Keratinocyte (primary cell): ENCODE results near the gene CLK3. TPM values are rescaled to one million over a fixed set of nuclear protein-coding genes. Genes with fewer than 3 reads are reported as not detected.

Experiments used
- DNase-seq: peaks from one replicate; pipeline ENCODE4 v3.0.0-alpha.2; 2011; ENCODE audit warnings: low read depth, missing footprints, low spot score
- FAIRE-seq: peaks from 2 replicates; lab custom pipeline; 2011; peaks lifted over from hg19 to GRCh38; lab: Jason Lieb, UNC
- H2AFZ ChIP-seq: 2 replicates; pipeline ENCODE4 v1.6.0; 2012; ENCODE audit warnings: low read length, control low read depth, inconsistent platforms; ENCODE audit not compliant: control insufficient read depth
- H3K27ac ChIP-seq: 2 replicates; pipeline ENCODE4 v1.5.1; 2011; ENCODE audit warnings: low read length; ENCODE audit not compliant: control insufficient read depth, insufficient read depth
- H3K27me3 ChIP-seq: 3 replicates; pipeline ENCODE4 v1.6.0; 2011; ENCODE audit warnings: low read length; ENCODE audit not compliant: control insufficient read depth, insufficient read depth; ENCODE audit errors: extremely low read depth
- H3K36me3 ChIP-seq, 2 experiments: 2 replicates in 1 of 2; 3 replicates in 1 of 2; pipeline ENCODE4 v1.5.1; 2011; ENCODE audit warnings: low read length in 2 of 2, mild to moderate bottlenecking in 1 of 2; ENCODE audit not compliant: control insufficient read depth in 2 of 2, insufficient read depth in 2 of 2; ENCODE audit errors: extremely low read depth in 1 of 2
- H3K4me1 ChIP-seq: 3 replicates; pipeline ENCODE4 v1.5.1; 2011; ENCODE audit warnings: low read length; ENCODE audit not compliant: control insufficient read depth, insufficient read depth; ENCODE audit errors: extremely low read depth
- H3K4me2 ChIP-seq: 3 replicates; pipeline ENCODE4 v1.6.0; 2011; ENCODE audit warnings: low read depth, low read length; ENCODE audit not compliant: control insufficient read depth, insufficient read depth; ENCODE audit errors: extremely low read depth
- H3K4me3 ChIP-seq, 3 experiments: fragments of 200-600 bp in 1 of 3; sonication (generic) in 1 of 3; 2 replicates in 2 of 3; 3 replicates in 1 of 3; pipeline ENCODE4 v1.5.1; 2011 to 2016; ENCODE audit warnings: low read length in 3 of 3, mild to moderate bottlenecking in 3 of 3, control low read depth in 2 of 3, inconsistent platforms in 1 of 3, low read depth in 1 of 3, mixed read lengths in 1 of 3, mixed run types in 1 of 3, moderate library complexity in 1 of 3; ENCODE audit not compliant: control insufficient read depth in 2 of 3, insufficient read depth in 2 of 3; ENCODE audit errors: extremely low read depth in 1 of 3
- H3K79me2 ChIP-seq: 2 replicates; pipeline ENCODE4 v1.6.0; 2012; ENCODE audit warnings: low read length; ENCODE audit not compliant: control insufficient read depth, insufficient read depth
- H3K9ac ChIP-seq: 3 replicates; pipeline ENCODE4 v1.6.0; 2011; ENCODE audit warnings: low read length; ENCODE audit not compliant: control insufficient read depth, insufficient read depth; ENCODE audit errors: extremely low read depth
- H3K9me1 ChIP-seq: 3 replicates; pipeline ENCODE4 v1.6.0; 2011; ENCODE audit warnings: low read length; ENCODE audit not compliant: control insufficient read depth, insufficient read depth; ENCODE audit errors: extremely low read depth
- H3K9me3 ChIP-seq: 2 replicates; pipeline ENCODE4 v1.5.1; 2012; ENCODE audit warnings: low read depth, low read length; ENCODE audit not compliant: control insufficient read depth
- H4K20me1 ChIP-seq: 3 replicates; pipeline ENCODE4 v1.6.0; 2011; ENCODE audit warnings: low read length; ENCODE audit not compliant: control insufficient read depth, insufficient read depth; ENCODE audit errors: extremely low read depth
- CTCF ChIP-seq, 3 experiments: IDR thresholded peaks in 1 of 3; conservative IDR thresholded peaks in 1 of 3; optimal IDR thresholded peaks in 1 of 3; 2 replicates in 2 of 3; 3 replicates in 1 of 3; pipeline versions ENCODE3 to v1.5.1; 2011; ENCODE audit warnings: low read length in 3 of 3, mild to moderate bottlenecking in 3 of 3, moderate library complexity in 2 of 3, control low read depth in 1 of 3, inconsistent platforms in 1 of 3; ENCODE audit not compliant: insufficient read depth in 2 of 3; ENCODE audit errors: extremely low read depth in 1 of 3
- EZH2 ChIP-seq: IDR thresholded peaks from one replicate; pipeline ENCODE4 v1.6.1; 2012; ENCODE audit warnings: inconsistent platforms, mild to moderate bottlenecking, low read length, moderate library complexity
- dilution Hi-C: fragments of 300-500 bp; cut with MboI; formaldehyde crosslinking; loops from one replicate; pipeline ENCODE4 v1.7.0; 2020; ENCODE audit warnings: low sequenced_read_pairs; ENCODE audit not compliant: extremely low pct_ligation_motif_present
- polyA plus RNA-seq, 5 experiments: library from polyadenylated mRNA; depleted of rRNA in 3 of 5; stranded (reverse) in 3 of 5; stranded (forward) in 1 of 5; unstranded in 1 of 5; fragments of >200 nt; gene quantifications; 1 replicate in 1 of 5; 2 replicates in 3 of 5; 3 replicates in 1 of 5; pipeline versions ENCODE4 v1.2.1 to v1.2.3, GENCODE V29; 2011 to 2012; ENCODE audit warnings: missing spikeins in 2 of 5, low read depth in 1 of 5, low replicate concordance in 1 of 5

The CLK3 gene
- polyA plus RNA-seq, 1 donor (not counting 4 experiments of a cell fraction or from before 2014, with no cell fraction given), result 61.2 TPM

GRCh38 chr15:74627766-74628165 lies 12.1 kb downstream of the CLK3 start:
- Histone ChIP-seq H3K4me3 (no peak overlapping the region), H3K36me3 (peaks cover 67 to 81% of the 10 kb centered on the region in 2 experiments), H3K27me3 (no peaks in the 10 kb centered on the region), H3K4me1 (no peaks in the 10 kb centered on the region), H3K9me1 (no peaks in the 10 kb centered on the region), H4K20me1 (peaks cover 14% of the 10 kb centered on the region), H3K79me2 (peaks cover 8% of the 10 kb centered on the region), H2AFZ (no peak overlapping the region), H3K27ac (no peak overlapping the region), H3K9ac (no peak overlapping the region), H3K4me2 (no peak overlapping the region), H3K9me3 (no peaks in the 10 kb centered on the region)
- TF ChIP-seq CTCF (optimal IDR thresholded peaks at IDR 0.05 in 1 of 3, IDR thresholded peaks at IDR 0.05 in 1 of 3, conservative IDR thresholded peaks at IDR 0.05 in 1 of 3; ENCODE audit: extremely low read depth in 1 of 3, insufficient read depth in 2 of 3, low read length in 3 of 3) (no peak), EZH2 (no peak)
- dilution Hi-C loops, result no loop called here
- no peak for DNase-seq
- FAIRE-seq, result no peak

GRCh38 chr15:74628199-74628598 lies 12.6 kb downstream of the CLK3 start:
- H3K9me3 ChIP-seq, result no peaks in the 10 kb centered on the region
- no peaks in the 10 kb centered on the region for H3K27me3 ChIP-seq
- dilution Hi-C loops, result no loop called here
- TF ChIP-seq CTCF (optimal IDR thresholded peaks at IDR 0.05 in 1 of 3, IDR thresholded peaks at IDR 0.05 in 1 of 3, conservative IDR thresholded peaks at IDR 0.05 in 1 of 3; ENCODE audit: extremely low read depth in 1 of 3, insufficient read depth in 2 of 3, low read length in 3 of 3) (no peak), EZH2 (no peak)
- no peaks in the 10 kb centered on the region for H3K4me1 ChIP-seq
- H2AFZ ChIP-seq, result no peak overlapping the region
- peaks cover 63 to 81% of the 10 kb centered on the region in 2 experiments for H3K36me3 ChIP-seq
- peaks cover 3% of the 10 kb centered on the region for H3K79me2 ChIP-seq
- peaks cover 11% of the 10 kb centered on the region for H4K20me1 ChIP-seq
- H3K9me1 ChIP-seq, result no peaks in the 10 kb centered on the region
- H3K9ac ChIP-seq, result no peak overlapping the region
- FAIRE-seq (no peak), DNase-seq (no peak)
- H3K4me2 ChIP-seq, result no peak overlapping the region
- H3K4me3 ChIP-seq, result no peak overlapping the region
- no peak overlapping the region for H3K27ac ChIP-seq
